GM12875 (cell line): Measurements from ENCODE around the gene HYAL3.

Experiments
- H3K4me3 ChIP-seq: one replicate; pipeline ENCODE4 v1.5.1; 2011; ENCODE audit warnings: low read depth, low read length, control low read depth
- CTCF ChIP-seq: IDR thresholded peaks from 2 replicates; pipeline ENCODE4 v1.5.1; 2011; ENCODE audit warnings: low read depth, mild to moderate bottlenecking, control low read depth, inconsistent platforms, low read length, moderate library complexity, borderline replicate concordance; ENCODE audit not compliant: insufficient read depth

The HYAL3 gene

GRCh38 chr3:50336452-50337174 lies 37.4 kb upstream of the HYAL3 start:
- TF ChIP-seq CTCF: no peak
- H3K4me3 ChIP-seq: peak overlapping the region; percentile 95

GRCh38 chr3:50334339-50335075 lies 35.3 kb upstream of the HYAL3 start:
- H3K4me3 ChIP-seq: no peak overlapping the region
- no peak for TF ChIP-seq CTCF

- no peak overlapping the region for H3K4me3 ChIP-seq
- TF ChIP-seq CTCF: no peak
Observed at GRCh38 chr3:50333744-50334328, 34.6 kb upstream of the HYAL3 start.

GRCh38 chr3:50331364-50331907 lies 32.2 kb upstream of the HYAL3 start:
- H3K4me3 ChIP-seq: no peak overlapping the region
- no peak for TF ChIP-seq CTCF

GRCh38 chr3:50330330-50330729 lies 31.1 kb upstream of the HYAL3 start:
- H3K4me3 ChIP-seq: no peak overlapping the region
- TF ChIP-seq CTCF: no peak

GRCh38 chr3:50327943-50328691 lies 28.9 kb upstream of the HYAL3 start, which contains the start of gene TUSC2:
Gene TUSC2 (minus strand): TSS chr3:50328223. CDS start chr3:50328099, 124 bp downstream.
- peak within 1 kb of the TSS; percentile 81 for H3K4me3 ChIP-seq
- TF ChIP-seq CTCF: no peak
